HG03442 (cell line): ENCODE data around the gene ADO.

Source experiments
- ATAC-seq: cut with Tn5 transposase; IDR thresholded peaks from one replicate; pipeline ENCODE4 v1.9.1; 2021; ENCODE audit warnings: mild to moderate bottlenecking, moderate library complexity; ENCODE audit not compliant: unreplicated experiment

ADO gene

GRCh38 chr10:62790571-62790970, 13.9 kb upstream of the ADO start:
- no peak for ATAC-seq

DNA sequence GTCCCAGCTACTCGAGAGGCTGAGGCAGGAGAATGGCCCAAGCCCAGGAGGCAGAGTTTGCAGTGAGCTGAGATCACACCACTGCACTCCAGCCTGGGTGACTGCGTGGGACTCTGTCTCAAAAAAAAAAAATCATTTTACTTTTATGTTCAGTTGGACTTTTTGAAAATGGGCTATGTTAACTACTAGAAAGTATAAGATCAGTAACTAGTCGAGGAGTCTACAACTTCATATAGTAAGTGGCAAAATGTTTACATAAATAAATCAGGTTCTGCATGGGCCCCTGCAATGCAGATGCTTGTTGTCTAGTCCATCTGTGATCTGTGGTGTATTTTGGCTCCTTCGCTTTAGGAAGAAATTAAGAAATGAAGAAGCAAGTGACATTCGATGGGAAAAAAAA, 12.3 kb upstream of the ADO start:
- no peak for ATAC-seq

DNA sequence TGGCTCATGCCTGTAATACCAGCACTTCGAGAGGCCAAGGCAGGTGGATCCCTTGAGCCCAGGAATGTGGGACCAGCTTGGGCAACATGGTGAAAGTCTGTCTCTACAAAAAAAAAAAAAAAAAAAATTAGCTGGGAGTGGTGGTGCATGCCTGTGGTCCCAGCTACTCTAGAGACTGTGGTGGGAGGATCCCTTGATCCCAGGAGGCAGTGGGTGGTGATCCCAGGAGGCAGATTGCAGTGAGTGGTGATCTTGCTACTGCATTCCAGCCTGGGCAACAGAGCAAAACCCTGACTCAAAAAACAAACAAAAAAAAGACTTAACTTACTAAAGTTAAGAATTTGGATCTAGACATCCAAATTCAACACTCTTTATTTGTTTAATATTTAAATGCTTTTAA, 10.2 kb upstream of the ADO start:
- ATAC-seq, result no peak

DNA sequence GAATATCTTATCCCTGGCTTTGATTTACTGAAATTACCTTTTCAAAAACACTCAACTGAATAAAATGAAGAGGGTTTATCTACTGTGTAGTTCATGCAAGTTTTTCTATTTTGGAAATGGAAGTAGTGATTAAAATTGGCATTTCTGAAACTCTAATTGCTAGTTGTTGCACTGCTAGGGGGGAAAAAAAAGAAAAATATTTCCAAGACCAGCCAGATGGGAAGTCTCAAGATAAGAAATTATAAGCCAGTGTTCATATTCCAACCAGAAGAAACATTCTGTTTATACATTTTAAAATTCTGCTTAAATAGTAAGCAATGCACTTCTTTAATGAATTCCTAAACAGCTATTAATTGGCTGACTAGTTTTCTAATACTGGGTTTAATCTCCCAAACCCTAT, 9.4 kb upstream of the ADO start:
- no peak for ATAC-seq

DNA sequence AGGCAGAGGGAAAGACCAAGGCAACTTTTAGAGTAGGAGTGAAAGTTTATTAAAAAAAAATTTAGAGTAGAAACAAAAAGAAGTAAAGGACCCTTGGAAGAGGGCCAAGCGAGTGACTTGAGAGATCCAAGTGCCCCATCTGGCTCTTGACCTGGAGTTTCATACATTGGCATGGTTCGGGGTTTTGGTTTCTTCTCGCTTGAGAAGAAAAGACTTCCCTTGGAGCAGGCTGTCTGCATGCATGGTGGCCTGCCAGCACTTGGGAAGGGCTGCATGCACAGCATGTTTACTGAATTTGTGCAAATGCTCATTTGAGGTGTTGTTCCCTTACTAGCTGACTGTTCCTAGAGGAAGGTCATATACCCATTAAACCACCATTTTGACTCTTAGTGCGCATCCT, 8.8 kb upstream of the ADO start:
- ATAC-seq, result no peak

- ATAC-seq, result no peak
Measured at GRCh38 chr10:62796896-62797295, 7.6 kb upstream of the ADO start.

DNA sequence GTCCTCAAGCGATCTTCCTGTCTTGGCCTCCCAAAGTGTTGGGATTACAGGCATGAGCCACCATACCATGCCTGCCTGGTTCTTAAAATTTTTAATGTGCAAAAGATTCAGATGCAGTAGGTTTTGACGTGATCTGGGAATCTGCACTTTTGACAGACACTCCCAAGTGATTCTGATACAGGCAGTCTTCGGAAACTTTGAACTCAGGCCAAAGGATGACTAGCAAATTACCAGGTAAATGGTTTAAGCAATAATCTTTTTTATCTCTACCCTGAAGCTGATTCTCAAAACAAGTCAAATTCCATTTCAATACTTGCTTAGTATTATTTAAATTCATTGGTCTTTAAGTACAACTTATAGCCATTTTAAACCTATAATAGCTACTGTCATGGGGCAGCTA, 2.6 kb upstream of the ADO start:
- ATAC-seq, result no peak

DNA sequence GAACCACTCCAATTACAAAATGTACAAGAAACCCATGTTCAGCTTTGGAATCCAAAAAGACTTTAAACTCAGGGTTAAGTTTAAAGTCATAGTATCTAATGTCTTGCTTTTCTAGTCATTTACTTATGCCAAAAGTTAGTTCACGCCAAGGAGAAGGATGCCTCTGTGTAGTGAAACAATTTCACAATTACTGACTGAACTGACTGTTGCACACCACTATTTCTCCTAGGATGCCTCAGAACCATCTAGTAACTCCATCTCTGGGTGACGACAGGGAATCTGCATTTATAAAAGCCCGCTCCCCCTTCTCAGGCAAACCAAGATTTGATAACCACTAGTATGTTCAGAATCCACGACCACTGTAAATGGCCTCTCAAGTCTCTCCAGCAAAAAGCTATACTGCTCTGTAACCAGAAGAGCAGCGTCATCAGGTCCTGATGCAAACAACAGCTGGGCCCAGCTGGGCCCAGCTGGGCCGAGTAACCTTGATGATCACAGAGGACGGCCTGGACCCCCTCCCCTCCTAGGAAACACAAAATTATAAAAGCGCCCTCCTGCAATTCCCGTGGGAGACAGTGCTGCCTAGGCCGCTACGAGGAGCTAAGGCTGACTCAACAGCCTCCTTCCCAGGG, 680 bp upstream of the ADO start:
- no peak for ATAC-seq

GRCh38 chr10:62805231-62806099, 945 bp downstream of the ADO start:
- ATAC-seq, result peak; percentile 11

DNA sequence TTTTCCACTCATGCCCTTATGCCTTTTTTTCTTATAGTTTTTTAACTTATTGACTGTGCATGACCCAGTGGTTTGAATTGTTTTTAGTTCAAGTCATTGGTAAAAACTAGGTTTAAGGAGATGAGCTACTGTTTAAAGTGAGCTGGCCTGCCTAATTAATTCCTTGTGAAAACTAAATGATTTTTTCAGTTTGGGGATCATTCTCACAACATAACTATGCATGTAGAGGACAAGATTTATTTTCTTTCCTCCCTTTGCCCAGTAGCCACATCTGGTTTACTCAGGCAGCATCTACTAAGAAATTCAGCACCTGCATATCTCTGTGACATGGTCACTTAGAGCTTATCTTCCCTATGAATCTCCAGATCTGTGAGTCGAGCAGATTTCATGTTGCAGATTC, 1.7 kb downstream of the ADO start:
- ATAC-seq, result no peak

DNA sequence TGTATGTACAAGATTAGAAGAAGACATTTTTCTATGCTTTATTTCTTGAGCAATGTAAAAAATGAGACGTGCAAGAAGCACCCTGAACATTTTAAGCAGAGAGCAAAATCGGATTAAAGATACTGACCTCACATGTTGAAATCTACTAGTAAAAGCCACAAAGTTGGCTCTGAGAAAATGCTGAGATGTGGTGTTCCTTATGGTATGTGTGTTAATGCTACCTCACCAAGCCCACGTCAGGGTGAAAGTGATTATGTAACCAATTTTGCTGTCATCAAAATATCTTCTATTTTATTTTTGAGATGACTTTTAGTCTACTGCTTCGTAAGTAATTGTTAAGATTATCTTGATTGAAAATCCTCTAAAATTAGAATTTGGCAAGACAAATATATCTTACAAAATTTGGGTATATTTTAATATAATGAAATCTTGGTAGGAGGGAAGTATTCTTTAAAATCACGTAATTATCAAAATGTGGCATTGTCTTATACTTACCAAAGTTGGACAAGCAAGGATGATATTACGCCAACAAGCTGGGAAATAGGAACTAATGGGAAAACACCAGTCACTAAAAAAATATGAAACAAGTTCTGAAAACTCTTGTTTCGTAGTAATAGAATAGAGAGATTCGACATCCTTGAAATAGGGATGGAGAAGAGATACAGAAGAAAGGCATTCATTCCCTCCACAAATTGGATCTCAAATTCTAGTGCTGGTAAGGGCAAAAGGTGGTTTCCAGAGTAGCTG, 5.8 kb downstream of the ADO start:
- ATAC-seq, result no peak

- peak; percentile 55 for ATAC-seq
Measured at GRCh38 chr10:62811159-62811875, 6.8 kb downstream of the ADO start.

GRCh38 chr10:62812672-62813439, 8.3 kb downstream of the ADO start:
- no peak for ATAC-seq

- no peak for ATAC-seq
Measured at GRCh38 chr10:62813453-62813852, 8.9 kb downstream of the ADO start.

- ATAC-seq, result no peak
Measured at GRCh38 chr10:62813981-62814380, 9.5 kb downstream of the ADO start.

- no peak for ATAC-seq
Measured at GRCh38 chr10:62814756-62815380, 10.3 kb downstream of the ADO start.

- ATAC-seq, result no peak
Measured at GRCh38 chr10:62815381-62816075, 11.0 kb downstream of the ADO start.

GRCh38 chr10:62816076-62816330, 11.5 kb downstream of the ADO start:
- ATAC-seq, result no peak

- peak; percentile 69 for ATAC-seq
Measured at GRCh38 chr10:62816331-62817120, 12.0 kb downstream of the ADO start, which contains the start of gene EGR2. Gene EGR2 (minus strand): TSS chr10:62816366. CDS start chr10:62816029, 337 bp downstream.
